Prostate gland (tissue), 2 donors: ENCODE results near the gene WNT3A.

ENCODE experiments used
- CTCF ChIP-seq, 4 experiments: fragments of 200-600 bp in 2 of 4; fragments of 450-650 bp in 2 of 4; sonication (generic) in 2 of 4; IDR thresholded peaks; 1 replicate in 3 of 4; 2 replicates in 1 of 4; pipeline ENCODE4 v1.5.1; 2016 to 2019; ENCODE audit warnings: antibody characterized with exemption in 4 of 4, mild to moderate bottlenecking in 2 of 4, moderate library complexity in 2 of 4
- POLR2A ChIP-seq: fragments of 450-650 bp; IDR thresholded peaks from one replicate; pipeline ENCODE4 v1.6.1; 2016; ENCODE audit warnings: antibody characterized with exemption, mild to moderate bottlenecking
- POLR2AphosphoS5 ChIP-seq: sonication (generic); formaldehyde crosslinking; IDR thresholded peaks from one replicate; pipeline ENCODE4 v1.6.1; 2017; ENCODE audit warnings: antibody characterized with exemption

GRCh38 chr1:228035844-228036243 lies 29.0 kb downstream of the WNT3A start:
- TF ChIP-seq POLR2A (no peak), CTCF (IDR thresholded peaks at IDR 0.05) (no peak), POLR2AphosphoS5 (no peak)
